Natural killer cell (primary cell): ENCODE data around the gene NCR3LG1. TPM values are rescaled to one million over a fixed set of nuclear protein-coding genes. Genes with fewer than 3 reads are reported as not detected.

Experiments used
- ATAC-seq, 3 donors: fragments of 150-1000 bp in 2 of 3; fragments of 200-7000 bp in 1 of 3; cut with Tn5 transposase; 1 replicate in 1 of 3; 2 replicates in 2 of 3; pipeline ENCODE4 v1.10.0; 2021; ENCODE audit warnings: mild to moderate bottlenecking in 2 of 3, moderate library complexity in 2 of 3
- DNase-seq, 2 donors: peaks; one replicate each; pipeline versions ENCODE4 v3.0.0 to v3.0.0-alpha.2; 2013 to 2021; ENCODE audit warnings: mixed read lengths in 1 of 2
- H3K27ac ChIP-seq: one replicate; pipeline ENCODE4 v1.5.1; 2013; ENCODE audit warnings: mild to moderate bottlenecking, low read length
- H3K27me3 ChIP-seq: one replicate; pipeline ENCODE4 v1.6.1; 2013; ENCODE audit warnings: low read length; ENCODE audit not compliant: control insufficient read depth, insufficient read depth
- H3K36me3 ChIP-seq: one replicate; pipeline ENCODE4 v1.6.1; 2013; ENCODE audit warnings: low read length; ENCODE audit not compliant: control insufficient read depth, insufficient read depth
- H3K4me1 ChIP-seq: one replicate; pipeline ENCODE4 v1.6.1; 2013; ENCODE audit warnings: low read length; ENCODE audit not compliant: control insufficient read depth, insufficient read depth
- H3K4me3 ChIP-seq: one replicate; pipeline ENCODE4 v1.5.1; 2013; ENCODE audit warnings: low read length
- H3K9me3 ChIP-seq: one replicate; pipeline ENCODE4 v1.6.1; 2013; ENCODE audit warnings: low read length; ENCODE audit not compliant: control insufficient read depth, insufficient read depth
- H3K27ac Mint-ChIP-seq, 2 donors: one replicate each; pipeline ENCODE4 v1.8.0; 2022; ENCODE audit warnings: mild to moderate bottlenecking in 2 of 2, mixed read lengths in 2 of 2, moderate library complexity in 1 of 2
- H3K27me3 Mint-ChIP-seq, 2 donors: one replicate each; pipeline ENCODE4 v1.8.0; 2022; ENCODE audit warnings: low read depth in 2 of 2, mixed read lengths in 2 of 2
- H3K36me3 Mint-ChIP-seq: one replicate; pipeline ENCODE4 v1.8.0; 2022; ENCODE audit warnings: mixed read lengths
- H3K4me1 Mint-ChIP-seq, 2 donors: one replicate each; pipeline ENCODE4 v1.8.0; 2022; ENCODE audit warnings: mixed read lengths in 2 of 2
- H3K4me3 Mint-ChIP-seq: one replicate; pipeline ENCODE4 v1.8.0; 2022; ENCODE audit warnings: mild to moderate bottlenecking, moderate library complexity, mixed read lengths
- H3K9me3 Mint-ChIP-seq, 2 donors: one replicate each; pipeline ENCODE4 v1.8.0; 2022; ENCODE audit warnings: mixed read lengths in 2 of 2
- CTCF ChIP-seq: fragments of 200-600 bp; IDR thresholded peaks from one replicate; pipeline ENCODE4 v1.8.0; 2022; ENCODE audit warnings: antibody characterized with exemption
- WGBS: methylation state at CpG from one replicate; pipeline ENCODE4 v1.1.7; 2013; ENCODE audit warnings: missing lambda C conversion rate; ENCODE audit not compliant: insufficient coverage; 5-methylcytosine and 5-hydroxymethylcytosine counted together
- intact Hi-C: fragments of 100-400 bp; cut with micrococcal nuclease; formaldehyde crosslinking; loops from one replicate; pipeline ENCODE4 v1.14.2; 2022
- total RNA-seq, 4 donors: library from RNA; stranded (reverse); fragments of 120-200 nt in 1 of 4; gene quantifications; one replicate each; pipeline versions ENCODE4 v1.2.3 to v1.2.4, GENCODE V29; 2013 to 2022

The NCR3LG1 gene
- total RNA-seq, 3 donors from 2014 or later (not counting 1 experiment from before 2014, with no cell fraction given) = 6.3 to 10.1 (median 9.7) TPM

DNA sequence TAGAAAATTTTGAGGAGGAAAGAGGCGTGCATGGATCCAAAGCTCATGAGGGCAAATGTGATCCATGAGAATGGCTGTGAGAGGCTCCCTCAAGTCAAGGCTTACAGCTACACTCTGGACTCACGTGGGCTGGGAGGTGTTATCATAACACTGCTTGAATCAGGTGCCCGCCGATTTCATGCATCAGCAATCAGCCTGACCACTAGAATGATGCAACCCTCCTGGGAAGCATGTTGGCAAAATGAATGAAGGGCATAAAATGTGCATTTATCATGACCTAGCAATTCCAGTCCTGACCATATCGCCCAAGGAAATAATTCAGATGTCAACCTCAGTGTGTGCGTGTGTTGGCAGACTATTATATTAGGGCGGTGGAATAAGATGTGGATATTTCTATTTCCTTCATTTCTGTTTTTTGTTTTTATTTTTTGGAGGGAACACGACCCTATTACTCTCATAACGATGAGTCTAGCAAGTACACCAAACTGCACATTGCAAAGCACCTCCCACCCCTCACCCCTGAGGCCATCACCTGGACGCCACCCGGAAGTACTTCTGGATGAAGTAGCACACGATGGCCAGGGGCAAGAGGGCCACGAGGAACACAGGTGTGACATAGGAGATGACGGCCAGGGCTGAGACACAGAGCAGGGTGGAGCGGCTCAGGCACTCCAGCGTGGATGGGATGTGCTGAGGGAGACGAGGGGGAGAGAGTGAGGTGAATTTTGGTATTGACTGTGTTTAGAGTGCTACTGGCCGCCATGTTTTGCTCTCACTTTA, 52.6 kb downstream of the NCR3LG1 start:
- Mint-ChIP-seq H3K9me3 (no peaks in the 10 kb centered on the region), H3K4me3 (no peak overlapping the region), H3K4me1 (no peaks in the 10 kb centered on the region), H3K27ac (no peak overlapping the region), H3K36me3 (no peaks in the 10 kb centered on the region), H3K27me3 (peaks cover 0 to 3% of the 10 kb centered on the region in 2 donors)
- Histone ChIP-seq H3K4me1 (peaks cover 6% of the 10 kb centered on the region), H3K36me3 (no peaks in the 10 kb centered on the region), H3K4me3 (no peak overlapping the region), H3K27me3 (no peaks in the 10 kb centered on the region), H3K27ac (no peak overlapping the region), H3K9me3 (no peaks in the 10 kb centered on the region)
- ATAC-seq (no peak), DNase-seq (no peak)
- no peak for TF ChIP-seq CTCF
- intact Hi-C loops = no loop called here
- 87% methylated on average over 18 of the region's 18 CpGs for WGBS

GRCh38 chr11:17405232-17406005, 53.8 kb downstream of the NCR3LG1 start:
- H3K4me1 Mint-ChIP-seq = no peaks in the 10 kb centered on the region
- no peaks in the 10 kb centered on the region for H3K9me3 Mint-ChIP-seq
- H3K4me3 Mint-ChIP-seq = no peak overlapping the region
- H3K27ac ChIP-seq = no peak overlapping the region
- no peak for ATAC-seq
- H3K36me3 ChIP-seq = no peaks in the 10 kb centered on the region
- H3K4me3 ChIP-seq = no peak overlapping the region
- DNase-seq = no peak
- H3K36me3 Mint-ChIP-seq = no peaks in the 10 kb centered on the region
- no peak overlapping the region for H3K27ac Mint-ChIP-seq
- H3K27me3 Mint-ChIP-seq = no peaks in the 10 kb centered on the region
- H3K27me3 ChIP-seq = no peaks in the 10 kb centered on the region
- H3K4me1 ChIP-seq = peaks cover 4% of the 10 kb centered on the region
- no peaks in the 10 kb centered on the region for H3K9me3 ChIP-seq
- intact Hi-C loops = no loop called here
- 80% methylated on average over 15 of the region's 15 CpGs for WGBS
- no peak for TF ChIP-seq CTCF

DNA sequence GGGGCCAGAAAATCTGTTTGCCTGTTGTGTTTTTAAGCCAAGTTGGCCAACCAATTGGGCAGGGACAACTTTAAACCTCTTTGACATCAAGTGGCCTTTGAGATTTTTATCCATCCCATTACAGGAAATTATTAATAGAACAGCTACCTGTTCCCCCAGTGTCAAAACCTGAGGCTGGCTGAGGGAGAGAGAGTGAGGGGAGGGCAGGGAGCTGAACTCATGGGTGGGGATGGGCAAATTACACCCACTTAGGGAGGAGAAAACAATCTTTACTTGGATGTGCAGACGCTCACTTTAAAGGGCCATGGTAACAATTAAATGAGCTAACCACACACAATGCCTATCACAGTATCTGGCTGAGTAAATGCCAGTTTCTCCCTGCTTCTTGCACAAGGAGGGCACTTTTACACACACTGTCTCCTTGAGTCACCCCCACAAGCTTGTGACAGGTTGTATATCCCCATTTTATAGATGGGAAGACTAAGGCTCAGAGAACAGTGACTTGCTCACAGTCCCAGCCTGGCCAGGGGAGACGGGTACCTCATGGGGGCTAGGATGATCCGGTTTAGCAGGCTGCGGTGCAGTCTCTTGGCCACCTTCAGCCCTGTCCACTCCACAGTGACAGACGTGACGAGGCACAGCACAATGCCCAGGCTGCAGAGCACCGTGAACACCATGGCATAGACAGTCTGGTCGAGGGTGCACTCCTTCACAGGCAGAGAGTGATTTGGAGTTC, 54.6 kb downstream of the NCR3LG1 start:
- Histone ChIP-seq H3K27me3 (no peaks in the 10 kb centered on the region), H3K4me3 (no peak overlapping the region), H3K27ac (no peak overlapping the region), H3K9me3 (no peaks in the 10 kb centered on the region), H3K4me1 (no peaks in the 10 kb centered on the region), H3K36me3 (no peaks in the 10 kb centered on the region)
- WGBS = 88% methylated on average over 8 of the region's 8 CpGs
- DNase-seq (no peak), ATAC-seq (no peak)
- H3K27me3 Mint-ChIP-seq = peaks cover 0 to 3% of the 10 kb centered on the region in 2 donors
- no peaks in the 10 kb centered on the region for H3K9me3 Mint-ChIP-seq
- H3K4me1 Mint-ChIP-seq = no peaks in the 10 kb centered on the region
- no peaks in the 10 kb centered on the region for H3K36me3 Mint-ChIP-seq
- no peak for TF ChIP-seq CTCF
- H3K4me3 Mint-ChIP-seq = no peak overlapping the region
- intact Hi-C loops = no loop called here
- H3K27ac Mint-ChIP-seq = no peak overlapping the region
